ENCODE measurements around the gene SHPK. TPM values are rescaled to one million over a fixed set of nuclear protein-coding genes. Genes with fewer than 3 reads are reported as not detected.
A peak's percentile ranks its signal among the peaks of the same experiment; 100 is the strongest.

SHPK gene
- total RNA-seq, 3 donors from 2014 or later, result 13.9 to 27.8 (median 19.0) TPM

DNA sequence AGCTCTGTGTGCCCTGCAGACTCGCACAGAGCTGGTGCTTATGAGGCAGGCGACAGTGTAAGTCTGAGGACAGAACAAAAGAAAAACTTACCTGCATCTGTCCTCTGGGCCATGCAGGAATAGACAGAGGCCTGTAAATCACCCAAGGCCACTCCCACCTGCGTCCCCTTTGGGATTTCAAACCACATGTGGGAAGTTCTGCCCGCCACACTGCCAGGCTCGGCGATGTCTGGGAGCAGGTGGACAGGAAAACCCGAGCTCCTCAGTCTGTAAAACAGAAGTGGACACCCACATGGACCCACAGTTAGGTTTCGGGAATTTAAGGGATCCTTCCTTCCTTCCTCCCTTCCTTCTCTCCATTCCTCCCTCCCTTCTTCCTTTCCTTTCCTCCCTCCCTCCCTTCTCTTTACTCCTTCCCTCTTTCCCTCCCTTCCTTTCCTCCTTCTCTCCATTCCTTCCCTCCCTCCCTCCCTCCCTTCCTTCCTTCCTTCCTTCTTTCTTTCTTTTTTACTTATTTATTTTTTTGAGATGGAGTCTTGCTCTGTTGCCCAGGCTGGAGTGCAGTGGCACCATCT lies 14.8 kb downstream of the SHPK start:
- TF ChIP-seq, protein P1, sequence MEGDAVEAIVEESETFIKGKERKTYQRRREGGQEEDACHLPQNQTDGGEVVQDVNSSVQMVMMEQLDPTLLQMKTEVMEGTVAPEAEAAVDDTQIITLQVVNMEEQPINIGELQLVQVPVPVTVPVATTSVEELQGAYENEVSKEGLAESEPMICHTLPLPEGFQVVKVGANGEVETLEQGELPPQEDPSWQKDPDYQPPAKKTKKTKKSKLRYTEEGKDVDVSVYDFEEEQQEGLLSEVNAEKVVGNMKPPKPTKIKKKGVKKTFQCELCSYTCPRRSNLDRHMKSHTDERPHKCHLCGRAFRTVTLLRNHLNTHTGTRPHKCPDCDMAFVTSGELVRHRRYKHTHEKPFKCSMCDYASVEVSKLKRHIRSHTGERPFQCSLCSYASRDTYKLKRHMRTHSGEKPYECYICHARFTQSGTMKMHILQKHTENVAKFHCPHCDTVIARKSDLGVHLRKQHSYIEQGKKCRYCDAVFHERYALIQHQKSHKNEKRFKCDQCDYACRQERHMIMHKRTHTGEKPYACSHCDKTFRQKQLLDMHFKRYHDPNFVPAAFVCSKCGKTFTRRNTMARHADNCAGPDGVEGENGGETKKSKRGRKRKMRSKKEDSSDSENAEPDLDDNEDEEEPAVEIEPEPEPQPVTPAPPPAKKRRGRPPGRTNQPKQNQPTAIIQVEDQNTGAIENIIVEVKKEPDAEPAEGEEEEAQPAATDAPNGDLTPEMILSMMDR (IDR thresholded peaks at IDR 0.05), result no peak
- intact Hi-C loops (cut with DNase I, micrococcal nuclease), result no loop called here
- no peak for ATAC-seq
- Histone ChIP-seq H3K4me3 (no peak overlapping the region), H3K36me3 (ENCODE audit: low read depth) (peaks cover 4% of the 10 kb centered on the region), H3K9me3 (peaks cover 4% of the 10 kb centered on the region), H3K4me1 (ENCODE audit: low read depth) (no peaks in the 10 kb centered on the region)
- DNase-seq, result no peak

DNA sequence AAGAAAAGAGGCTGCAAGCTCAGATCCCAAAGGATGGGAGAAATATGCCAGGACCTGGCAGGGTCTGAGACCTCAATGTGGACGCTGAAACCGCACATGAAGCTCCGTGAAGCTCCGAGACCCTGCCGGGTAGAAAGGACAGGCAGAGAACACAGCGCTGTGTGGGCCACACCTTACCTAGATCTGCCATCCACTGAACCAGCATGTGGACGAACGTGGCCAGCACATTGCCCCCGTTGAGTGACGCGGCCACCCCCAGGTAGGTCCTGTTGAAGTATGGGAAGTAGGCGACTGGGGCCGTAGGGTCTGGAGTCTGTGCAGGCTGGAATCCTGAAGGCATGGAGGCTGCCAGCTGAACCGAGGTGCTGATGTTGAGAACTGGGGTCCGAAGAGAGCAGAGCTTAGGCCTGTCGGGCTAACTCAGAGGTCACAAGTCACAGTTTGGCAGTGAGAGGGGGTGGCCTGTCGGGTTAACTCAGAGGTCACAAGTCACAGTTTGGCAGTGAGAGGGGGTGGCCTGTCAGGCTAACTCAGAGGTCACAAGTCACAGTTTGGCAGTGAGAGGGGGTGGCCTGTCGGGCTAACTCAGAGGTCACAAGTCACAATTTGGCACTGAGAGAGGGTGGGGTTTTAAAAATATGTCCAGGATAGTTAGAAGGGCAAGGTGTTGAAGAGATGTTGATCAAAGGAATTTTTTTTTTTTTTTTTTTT lies 20.7 kb downstream of the SHPK start:
- intact Hi-C loops (cut with DNase I, micrococcal nuclease), result no loop called here
- Histone ChIP-seq H3K36me3 (ENCODE audit: low read depth) (no peaks in the 10 kb centered on the region), H3K4me3 (no peak overlapping the region), H3K4me1 (ENCODE audit: low read depth) (peaks cover 3% of the 10 kb centered on the region), H3K9me3 (peaks cover 4% of the 10 kb centered on the region)
- DNase-seq (no peak), ATAC-seq (no peak)
- TF ChIP-seq, protein P1 (IDR thresholded peaks at IDR 0.05), result no peak

DNA sequence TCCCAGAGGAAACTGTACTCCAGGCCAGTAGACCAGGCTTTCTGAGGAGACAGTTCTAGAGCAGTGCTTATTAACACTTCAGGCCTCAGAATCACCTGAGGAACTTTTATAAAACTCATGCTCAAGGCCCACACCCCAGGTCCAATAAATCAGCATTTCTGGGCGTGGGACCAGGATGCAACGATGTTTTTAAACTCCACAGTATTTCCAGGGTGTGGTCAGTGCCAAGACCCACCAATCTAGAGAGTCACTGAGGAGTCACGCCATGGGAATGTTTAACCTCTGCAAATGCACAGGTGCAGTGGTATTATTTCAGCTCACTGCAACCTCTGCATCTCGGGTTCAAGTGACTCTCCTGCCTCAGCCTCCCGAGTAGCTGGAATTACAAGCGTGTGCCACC lies 22.9 kb downstream of the SHPK start:
- ATAC-seq (peak; percentile 93), DNase-seq (peak in 2 of 3 donors; percentile 44 to 63)
- peaks cover 3% of the 10 kb centered on the region for H3K4me1 ChIP-seq (ENCODE audit: low read depth)
- peaks cover 7% of the 10 kb centered on the region for H3K36me3 ChIP-seq (ENCODE audit: low read depth)
- intact Hi-C loops (cut with DNase I, micrococcal nuclease), result no loop called here
- peaks cover 4% of the 10 kb centered on the region for H3K9me3 ChIP-seq
- no peak overlapping the region for H3K4me3 ChIP-seq
- TF ChIP-seq, protein P1 (IDR thresholded peaks at IDR 0.05), result no peak

DNA sequence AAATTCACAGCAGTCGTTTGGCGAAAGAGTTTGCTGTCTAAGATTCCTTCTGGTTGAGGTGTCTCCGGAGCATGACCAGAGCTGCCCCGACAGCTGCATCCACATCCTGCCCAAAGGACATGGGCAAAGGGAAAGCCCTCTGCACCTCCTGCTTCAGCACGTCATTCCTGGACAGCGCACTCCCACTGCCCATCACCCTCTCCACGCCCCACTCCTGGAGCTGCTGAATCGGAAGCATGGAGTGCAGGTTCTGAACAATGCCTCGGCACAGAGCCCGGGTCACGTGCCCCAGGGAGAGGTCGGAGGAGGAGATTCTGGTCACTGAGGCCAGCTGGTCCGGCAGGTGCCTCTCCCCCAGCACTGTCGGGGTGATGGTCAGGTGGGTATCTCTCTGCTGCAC lies 25.5 kb downstream of the SHPK start:
- TF ChIP-seq, protein P1 (IDR thresholded peaks at IDR 0.05), result no peak
- H3K9me3 ChIP-seq, result no peaks in the 10 kb centered on the region
- H3K4me1 ChIP-seq (ENCODE audit: low read depth), result peaks cover 3% of the 10 kb centered on the region
- intact Hi-C loops (cut with DNase I, micrococcal nuclease), result no loop called here
- DNase-seq, result no peak
- no peak for ATAC-seq
- H3K36me3 ChIP-seq (ENCODE audit: low read depth), result peaks cover 14% of the 10 kb centered on the region
- no peak overlapping the region for H3K4me3 ChIP-seq

DNA sequence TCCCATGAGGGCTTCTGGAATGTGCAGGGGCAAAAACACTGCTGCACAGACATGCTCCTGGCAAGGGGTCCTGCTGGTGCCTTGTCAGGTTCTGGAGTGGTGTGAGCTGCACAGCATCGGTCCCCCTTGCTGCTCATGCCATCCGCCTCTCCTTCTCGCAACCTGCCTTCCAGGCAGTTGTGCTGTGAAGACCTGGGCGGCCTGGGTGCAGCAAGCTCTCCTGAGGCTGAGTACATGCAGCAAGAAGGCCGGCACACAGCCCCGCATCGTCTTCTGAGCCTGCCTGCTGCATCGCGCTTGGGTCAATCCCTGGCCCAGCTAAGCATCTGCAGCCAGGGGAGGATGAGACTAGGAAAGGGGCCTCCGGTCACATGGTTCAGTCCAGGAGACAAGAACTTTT lies 26.4 kb downstream of the SHPK start:
- TF ChIP-seq, protein P1 (IDR thresholded peaks at IDR 0.05), result no peak
- intact Hi-C loops (cut with DNase I, micrococcal nuclease), result no loop called here
- H3K36me3 ChIP-seq (ENCODE audit: low read depth), result peaks cover 14% of the 10 kb centered on the region
- DNase-seq, result no peak
- H3K9me3 ChIP-seq, result no peaks in the 10 kb centered on the region
- no peak for ATAC-seq
- peaks cover 3% of the 10 kb centered on the region for H3K4me1 ChIP-seq (ENCODE audit: low read depth)
- H3K4me3 ChIP-seq, result no peak overlapping the region

Data from mucosa of descending colon (tissue), 3 donors.